ENCODE measurements around the gene SEC14L3. TPM values are rescaled to one million over a fixed set of nuclear protein-coding genes. Genes with fewer than 3 reads are reported as not detected.
"Not testable (repeated sequence)": the region's sequence is repeated elsewhere in the genome, so short reads cannot be mapped to it uniquely, and the experiment has no call there.

SEC14L3 gene
- total and polyA plus RNA-seq, 2 donors from 2014 or later, result not detected

- TF ChIP-seq CTCF (IDR thresholded peaks at IDR 0.05; ENCODE audit: borderline replicate concordance, extremely low read depth, insufficient read depth), result no peak
- Histone ChIP-seq H3K27me3 (ENCODE audit: control insufficient read depth, insufficient read depth, low read length) (no peaks in the 10 kb centered on the region), H3K9ac (ENCODE audit: low read length in 3 of 3) (no peak overlapping the region), H3K4me1 (ENCODE audit: control insufficient read depth in 2 of 3, insufficient read depth in 2 of 3, low read depth in 1 of 3, low read length in 3 of 3) (no peaks in the 10 kb centered on the region), H3K4me3 (ENCODE audit: low read length in 3 of 3) (no peak overlapping the region), H3K27ac (ENCODE audit: low read depth in 2 of 2, low read length in 2 of 2) (no peak overlapping the region), H3K9me3 (ENCODE audit: control insufficient read depth in 2 of 3, insufficient read depth in 1 of 3, low read length in 3 of 3) (no peaks in the 10 kb centered on the region), H3K36me3 (ENCODE audit: control insufficient read depth in 2 of 3, insufficient read depth in 3 of 3, low read length in 3 of 3) (no peaks in the 10 kb centered on the region)
- no peak for FAIRE-seq
- intact Hi-C loops (cut with DNase I), result no loop called here
- DNase-seq, result no peak
Measured at GRCh38 chr22:30470655-30471054, 1.2 kb downstream of the SEC14L3 start.

- DNase-seq (no peak), FAIRE-seq (no peak)
- intact Hi-C loops (cut with DNase I), result no loop called here
Measured at GRCh38 chr22:30469165-30469564, 2.7 kb downstream of the SEC14L3 start.

GRCh38 chr22:30460555-30460954 lies 11.3 kb downstream of the SEC14L3 start:
- H3K9ac ChIP-seq (ENCODE audit: low read length in 3 of 3); H3K4me3 ChIP-seq (ENCODE audit: low read length in 3 of 3); H3K36me3 ChIP-seq (ENCODE audit: control insufficient read depth in 2 of 3, insufficient read depth in 3 of 3, low read length in 3 of 3); DNase-seq; H3K4me1 ChIP-seq (ENCODE audit: control insufficient read depth in 2 of 3, insufficient read depth in 2 of 3, low read depth in 1 of 3, low read length in 3 of 3); H3K27me3 ChIP-seq (ENCODE audit: control insufficient read depth, insufficient read depth, low read length); intact Hi-C loops (cut with DNase I); H3K9me3 ChIP-seq (ENCODE audit: control insufficient read depth in 2 of 3, insufficient read depth in 1 of 3, low read length in 3 of 3); H3K27ac ChIP-seq (ENCODE audit: low read depth in 2 of 2, low read length in 2 of 2); FAIRE-seq: not testable (repeated sequence)

More at GRCh38 chr22:30469165-30469564, 2.7 kb downstream of the SEC14L3 start:
- H3K9me3 ChIP-seq (ENCODE audit: control insufficient read depth in 2 of 3, insufficient read depth in 1 of 3, low read length in 3 of 3), result no peaks in the 10 kb centered on the region
- TF ChIP-seq CTCF (IDR thresholded peaks at IDR 0.05; ENCODE audit: borderline replicate concordance, extremely low read depth, insufficient read depth), result no peak
- H3K27me3 ChIP-seq (ENCODE audit: control insufficient read depth, insufficient read depth, low read length), result no peaks in the 10 kb centered on the region
- H3K36me3 ChIP-seq (ENCODE audit: control insufficient read depth in 2 of 3, insufficient read depth in 3 of 3, low read length in 3 of 3), result no peaks in the 10 kb centered on the region
- H3K4me3 ChIP-seq (ENCODE audit: low read length in 3 of 3), result no peak overlapping the region
- H3K27ac ChIP-seq (ENCODE audit: low read depth in 2 of 2, low read length in 2 of 2), result no peak overlapping the region
- no peak overlapping the region for H3K9ac ChIP-seq (ENCODE audit: low read length in 3 of 3)
- no peaks in the 10 kb centered on the region for H3K4me1 ChIP-seq (ENCODE audit: control insufficient read depth in 2 of 3, insufficient read depth in 2 of 3, low read depth in 1 of 3, low read length in 3 of 3)

- Histone ChIP-seq H3K9me3 (ENCODE audit: control insufficient read depth in 2 of 3, insufficient read depth in 1 of 3, low read length in 3 of 3) (no peaks in the 10 kb centered on the region), H3K27ac (ENCODE audit: low read depth in 2 of 2, low read length in 2 of 2) (no peak overlapping the region), H3K27me3 (ENCODE audit: control insufficient read depth, insufficient read depth, low read length) (no peaks in the 10 kb centered on the region), H3K4me1 (ENCODE audit: control insufficient read depth in 2 of 3, insufficient read depth in 2 of 3, low read depth in 1 of 3, low read length in 3 of 3) (no peaks in the 10 kb centered on the region), H3K9ac (ENCODE audit: low read length in 3 of 3) (no peak overlapping the region), H3K4me3 (ENCODE audit: low read length in 3 of 3) (no peak overlapping the region), H3K36me3 (ENCODE audit: control insufficient read depth in 2 of 3, insufficient read depth in 3 of 3, low read length in 3 of 3) (no peaks in the 10 kb centered on the region)
- no peak for FAIRE-seq
- intact Hi-C loops (cut with DNase I), result no loop called here
- TF ChIP-seq CTCF (IDR thresholded peaks at IDR 0.05; ENCODE audit: borderline replicate concordance, extremely low read depth, insufficient read depth), result no peak
- DNase-seq, result no peak
Measured at GRCh38 chr22:30460147-30460546, 11.7 kb downstream of the SEC14L3 start.
